CD4-positive, alpha-beta T cell treated with Interleukin-15 for 1 hour (primary cell): ENCODE data around the gene RPGRIP1.
"Not testable (repeated sequence)": the region's sequence is repeated elsewhere in the genome, so short reads cannot be mapped to it uniquely, and the experiment has no call there.

Source experiments
- DNase-seq: peaks from one replicate; pipeline ENCODE4 v3.0.0-alpha.2; 2020

Gene RPGRIP1

GRCh38 chr14:21302013-21302835 lies 22.3 kb downstream of the RPGRIP1 start:
- DNase-seq, result no peak

DNA sequence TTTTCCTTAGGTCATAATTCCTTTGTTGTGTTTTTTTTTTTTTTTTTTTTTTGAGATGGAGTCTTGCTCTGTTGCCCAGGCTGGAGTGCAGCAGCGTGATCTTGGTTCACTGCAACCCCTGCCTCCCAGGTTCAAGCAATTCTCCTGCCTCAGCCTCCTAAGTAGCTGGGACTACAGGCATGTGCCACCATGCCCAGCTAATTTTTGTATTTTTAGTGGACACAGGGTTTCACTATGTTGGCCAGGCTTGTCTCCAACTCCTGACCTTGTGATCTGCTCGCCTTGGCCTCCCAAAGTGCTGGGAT lies 22.9 kb downstream of the RPGRIP1 start:
- DNase-seq, result not testable (repeated sequence)

- DNase-seq, result no peak
These were observed 27.8 kb downstream of the RPGRIP1 start for GRCh38 chr14:21307637-21308036.

GRCh38 chr14:21308132-21308478 lies 28.2 kb downstream of the RPGRIP1 start:
- no peak for DNase-seq

DNA sequence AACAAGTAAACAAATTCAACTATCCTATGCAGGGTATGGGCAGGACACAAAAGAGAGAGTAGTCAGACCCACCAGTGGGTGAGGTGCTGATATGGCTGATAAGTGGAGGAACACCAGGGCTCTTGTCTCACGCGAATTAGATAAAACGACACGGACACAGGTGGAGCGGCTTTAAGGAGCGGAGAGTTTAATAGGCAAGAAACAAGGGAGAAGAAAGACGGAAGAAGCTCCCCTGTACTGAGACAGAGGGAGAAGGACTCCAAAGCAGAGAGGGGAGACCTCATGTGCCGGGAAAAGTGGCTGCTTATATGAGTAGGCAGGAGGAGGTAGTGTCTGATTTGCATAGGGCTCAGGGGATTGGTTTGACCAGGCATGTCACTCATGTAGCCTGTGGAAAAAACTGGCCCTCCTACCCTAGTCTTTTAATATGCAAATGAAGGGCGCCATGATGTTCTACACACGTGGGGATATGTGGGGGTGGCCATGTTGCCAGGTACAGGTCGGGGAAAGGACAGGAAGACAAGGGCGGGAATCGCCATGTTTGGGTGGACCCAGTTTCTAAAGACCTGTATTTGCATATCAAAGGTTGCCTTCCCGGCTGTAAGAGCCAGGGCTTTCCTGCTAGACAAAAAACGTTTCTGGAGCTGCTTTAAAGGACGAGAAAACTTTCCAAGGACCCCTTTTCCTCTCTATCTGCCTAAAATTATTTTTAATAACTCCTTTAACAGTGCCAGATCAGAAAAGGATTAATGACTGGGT lies 28.8 kb downstream of the RPGRIP1 start:
- peak; percentile 89 for DNase-seq

DNA sequence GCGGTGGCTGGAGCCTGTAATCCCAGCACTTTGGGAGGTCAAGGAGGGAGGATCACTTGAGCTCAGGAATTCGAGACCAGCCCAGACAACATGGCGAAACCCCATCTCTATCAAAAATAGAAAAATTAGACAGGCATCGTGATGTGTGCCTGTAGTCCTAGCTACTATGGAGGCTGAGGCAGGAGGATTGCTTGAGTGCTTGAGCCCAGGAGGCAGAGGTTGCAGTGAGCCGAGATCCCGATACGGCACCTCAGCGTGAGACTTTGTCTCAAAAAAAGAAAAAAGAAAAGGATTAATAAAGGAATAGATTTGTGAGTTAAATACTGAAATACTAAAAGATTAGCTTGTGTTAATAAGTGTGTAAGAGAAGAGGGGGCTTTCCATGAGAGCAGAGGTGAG lies 29.4 kb downstream of the RPGRIP1 start:
- no peak for DNase-seq

DNA sequence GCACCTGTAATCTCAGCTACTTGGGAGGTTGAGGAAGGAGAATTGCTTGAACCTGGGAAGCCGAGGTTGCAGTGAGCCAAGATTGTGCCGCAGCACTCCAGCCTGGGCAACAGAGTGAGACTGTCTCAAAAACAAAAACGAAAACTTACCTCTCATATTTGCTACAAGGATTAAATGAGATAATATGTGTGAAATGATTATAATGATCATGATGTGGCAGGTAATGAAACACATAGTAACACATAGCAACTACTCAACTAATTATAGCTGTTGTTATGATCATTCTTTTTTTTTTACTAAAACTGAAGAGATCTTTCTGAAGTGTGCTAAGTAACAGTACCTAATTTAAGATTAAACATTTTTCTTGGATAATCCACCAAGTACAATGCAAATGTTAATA lies 30.1 kb downstream of the RPGRIP1 start:
- DNase-seq, result no peak

GRCh38 chr14:21311614-21312013 lies 31.7 kb downstream of the RPGRIP1 start:
- no peak for DNase-seq

DNA sequence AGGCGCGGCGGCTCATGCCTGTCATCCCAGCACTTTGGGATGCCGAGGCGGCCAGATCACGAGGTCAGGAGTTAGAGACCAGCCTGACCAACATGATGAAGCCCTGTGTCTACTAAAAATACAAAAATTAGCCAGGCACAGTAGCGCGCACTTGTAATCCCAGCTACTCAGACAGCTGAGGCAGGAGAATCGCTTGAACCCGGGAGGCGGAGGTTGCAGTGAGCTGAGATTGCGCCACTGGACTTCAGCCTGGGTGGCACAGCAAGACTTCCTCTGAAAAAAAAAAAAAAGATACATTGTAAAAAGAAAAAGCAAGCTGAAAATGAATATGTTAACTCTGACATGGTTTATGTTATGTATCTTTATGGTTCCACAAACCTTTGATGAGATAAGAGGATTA lies 33.6 kb downstream of the RPGRIP1 start:
- DNase-seq, result no peak

DNA sequence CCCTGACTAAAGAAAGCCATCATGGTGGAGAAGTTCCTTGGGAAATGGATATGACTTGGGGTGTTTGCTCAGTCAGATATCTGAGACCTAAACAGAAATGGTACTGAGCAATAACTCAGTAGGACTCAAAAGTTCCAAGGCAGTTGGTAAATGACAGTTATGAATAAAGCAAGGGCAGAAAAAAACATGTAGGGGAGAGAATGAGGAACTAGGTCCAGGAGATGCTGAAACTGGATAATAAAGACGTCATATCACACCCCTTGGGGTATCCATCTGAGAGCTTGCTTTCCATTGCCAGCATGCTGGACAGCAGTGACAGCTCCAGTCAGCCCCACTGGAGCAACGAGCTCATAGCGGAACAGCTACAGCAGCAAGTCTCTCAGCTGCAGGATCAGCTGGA lies 37.5 kb downstream of the RPGRIP1 start:
- DNase-seq, result no peak

DNA sequence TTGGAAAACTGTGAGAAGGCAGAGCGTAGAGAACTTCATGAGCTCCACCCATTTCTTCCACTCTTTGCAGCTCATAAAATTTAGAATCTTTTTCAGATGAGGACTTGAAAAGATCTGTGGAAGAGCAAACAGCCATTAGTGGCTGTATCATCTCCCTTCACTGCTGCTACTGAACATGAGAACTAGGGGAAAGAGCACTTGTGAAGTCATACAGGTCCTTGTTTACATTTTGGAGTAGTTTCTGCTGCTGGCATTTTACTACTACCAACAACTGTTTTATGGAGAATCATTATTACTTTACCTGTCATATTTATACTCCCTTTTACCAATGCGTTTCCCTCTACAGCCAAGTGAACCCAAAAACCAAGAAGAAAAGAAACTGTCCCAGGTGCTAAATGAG lies 41.0 kb downstream of the RPGRIP1 start:
- DNase-seq, result no peak

- no peak for DNase-seq
These were observed 42.8 kb downstream of the RPGRIP1 start for GRCh38 chr14:21322716-21323115.

DNA sequence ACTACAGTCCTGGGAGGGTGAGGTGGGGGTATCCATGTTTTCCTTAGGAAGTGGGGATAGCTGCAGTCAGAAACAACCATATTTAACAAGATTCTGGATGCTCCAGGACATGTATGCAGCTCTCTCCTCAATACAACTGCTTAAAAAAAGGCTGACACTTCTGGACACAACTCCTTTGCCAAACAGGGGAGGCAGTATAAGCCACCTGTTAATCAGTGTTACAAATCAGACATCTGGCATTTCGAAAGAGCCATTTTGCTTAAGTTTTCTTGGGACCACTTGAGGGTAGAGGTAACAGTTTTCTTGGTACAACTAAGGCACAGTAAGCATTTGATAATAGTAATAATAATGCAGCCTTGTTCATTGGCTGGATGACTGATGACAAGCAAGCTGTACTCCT lies 47.1 kb downstream of the RPGRIP1 start:
- DNase-seq, result no peak
